Endothelial cell (in vitro differentiated cells): ENCODE data around the gene ITGB6. TPM values are rescaled to one million over a fixed set of nuclear protein-coding genes. Genes with fewer than 3 reads are reported as not detected.

ENCODE experiments used
- DNase-seq: peaks from one replicate; pipeline ENCODE4 v3.0.0; 2021; ENCODE audit warnings: low spot score
- H3K27ac Mint-ChIP-seq: one replicate; pipeline ENCODE4 v1.8.0; 2021; ENCODE audit warnings: mixed read lengths, inconsistent platforms; ENCODE audit not compliant: unreplicated experiment
- H3K27me3 Mint-ChIP-seq: one replicate; pipeline ENCODE4 v1.8.0; 2021; ENCODE audit warnings: mild to moderate bottlenecking, moderate library complexity, mixed read lengths, inconsistent platforms; ENCODE audit not compliant: unreplicated experiment
- H3K36me3 Mint-ChIP-seq: one replicate; pipeline ENCODE4 v1.8.0; 2021; ENCODE audit warnings: mild to moderate bottlenecking, low read depth, mixed read lengths, inconsistent platforms; ENCODE audit not compliant: unreplicated experiment
- H3K4me1 Mint-ChIP-seq: one replicate; pipeline ENCODE4 v1.8.0; 2021; ENCODE audit warnings: mild to moderate bottlenecking, mixed read lengths, inconsistent platforms; ENCODE audit not compliant: unreplicated experiment
- H3K4me3 Mint-ChIP-seq: one replicate; pipeline ENCODE4 v1.8.0; 2021; ENCODE audit warnings: mild to moderate bottlenecking, mixed read lengths, inconsistent platforms; ENCODE audit not compliant: unreplicated experiment
- H3K9me3 Mint-ChIP-seq: one replicate; pipeline ENCODE4 v1.8.0; 2021; ENCODE audit warnings: mixed read lengths, inconsistent platforms; ENCODE audit not compliant: unreplicated experiment
- total RNA-seq: library from RNA; stranded (reverse); fragmentation: NEBNext Ultra II Directional; extraction: Animal tissue kit (Norgen Biotek cat#: 25700); gene quantifications from one replicate; pipeline ENCODE4 v1.2.1, GENCODE V29; 2021; ENCODE audit not compliant: unreplicated experiment
- TF ChIP-seq, protein P1 (sequence below): fragments of 200-600 bp; sonication (generic); IDR thresholded peaks from one replicate; pipeline ENCODE4 v1.5.0; 2021; ENCODE audit warnings: antibody characterized with exemption; ENCODE audit not compliant: unreplicated experiment

ITGB6 gene
- total RNA-seq, 1 donor from 2014 or later, result not detected

DNA sequence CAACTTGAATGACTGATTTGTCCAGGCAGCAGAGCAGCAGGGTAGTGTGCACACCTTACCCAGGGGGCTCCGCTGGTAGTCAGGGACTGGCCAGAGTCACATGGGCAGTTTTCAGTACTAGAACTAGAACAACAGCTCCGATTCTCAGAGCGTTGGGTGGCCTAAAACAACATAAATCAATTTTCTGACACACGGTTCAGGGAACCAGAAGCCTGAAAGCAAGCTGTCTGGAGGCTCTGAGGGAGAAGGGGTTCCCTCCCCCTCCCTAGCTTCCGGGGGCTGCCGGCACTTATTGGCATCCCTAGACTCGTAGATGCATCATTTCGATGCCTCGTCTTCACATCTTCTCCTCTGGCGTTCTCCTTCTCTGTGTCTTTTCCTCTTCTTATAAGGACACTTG lies 13.4 kb upstream of the ITGB6 start:
- no peak for DNase-seq
- Mint-ChIP-seq H3K27ac (no peak overlapping the region), H3K9me3 (no peaks in the 10 kb centered on the region), H3K4me1 (no peaks in the 10 kb centered on the region), H3K4me3 (no peak overlapping the region), H3K27me3 (peaks cover 3% of the 10 kb centered on the region), H3K36me3 (peaks cover 3% of the 10 kb centered on the region)
- TF ChIP-seq, protein P1, sequence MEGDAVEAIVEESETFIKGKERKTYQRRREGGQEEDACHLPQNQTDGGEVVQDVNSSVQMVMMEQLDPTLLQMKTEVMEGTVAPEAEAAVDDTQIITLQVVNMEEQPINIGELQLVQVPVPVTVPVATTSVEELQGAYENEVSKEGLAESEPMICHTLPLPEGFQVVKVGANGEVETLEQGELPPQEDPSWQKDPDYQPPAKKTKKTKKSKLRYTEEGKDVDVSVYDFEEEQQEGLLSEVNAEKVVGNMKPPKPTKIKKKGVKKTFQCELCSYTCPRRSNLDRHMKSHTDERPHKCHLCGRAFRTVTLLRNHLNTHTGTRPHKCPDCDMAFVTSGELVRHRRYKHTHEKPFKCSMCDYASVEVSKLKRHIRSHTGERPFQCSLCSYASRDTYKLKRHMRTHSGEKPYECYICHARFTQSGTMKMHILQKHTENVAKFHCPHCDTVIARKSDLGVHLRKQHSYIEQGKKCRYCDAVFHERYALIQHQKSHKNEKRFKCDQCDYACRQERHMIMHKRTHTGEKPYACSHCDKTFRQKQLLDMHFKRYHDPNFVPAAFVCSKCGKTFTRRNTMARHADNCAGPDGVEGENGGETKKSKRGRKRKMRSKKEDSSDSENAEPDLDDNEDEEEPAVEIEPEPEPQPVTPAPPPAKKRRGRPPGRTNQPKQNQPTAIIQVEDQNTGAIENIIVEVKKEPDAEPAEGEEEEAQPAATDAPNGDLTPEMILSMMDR, result no peak

DNA sequence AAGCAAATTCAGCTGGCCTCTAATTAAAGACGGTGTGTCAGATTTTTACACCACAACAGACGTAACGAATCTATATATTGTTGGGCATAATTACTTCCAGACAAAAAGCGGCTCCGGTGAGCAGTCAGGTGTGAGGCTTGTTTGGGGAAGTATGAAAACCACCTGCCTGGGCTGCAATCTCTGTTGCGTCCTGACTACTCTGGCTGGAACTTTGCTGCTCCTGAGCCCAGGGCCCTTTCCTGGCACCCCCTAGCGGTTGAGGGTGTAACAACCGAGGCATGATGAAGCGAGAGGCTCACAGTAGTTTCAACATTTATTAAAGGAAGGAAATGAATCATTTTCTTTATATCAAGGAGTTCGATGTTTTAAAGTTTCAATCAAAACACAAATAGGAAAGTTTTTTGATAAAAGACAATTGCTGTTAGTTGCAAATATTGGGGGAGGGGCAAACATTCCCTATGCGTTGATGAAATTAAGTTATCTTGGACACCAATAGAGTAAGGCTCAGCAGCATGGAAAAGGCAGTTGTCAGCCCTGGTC lies 10.6 kb upstream of the ITGB6 start:
- H3K9me3 Mint-ChIP-seq, result no peaks in the 10 kb centered on the region
- no peaks in the 10 kb centered on the region for H3K4me1 Mint-ChIP-seq
- no peak overlapping the region for H3K4me3 Mint-ChIP-seq
- TF ChIP-seq, protein P1, result peak; percentile 84
- H3K27me3 Mint-ChIP-seq, result no peaks in the 10 kb centered on the region
- H3K27ac Mint-ChIP-seq, result no peak overlapping the region
- no peaks in the 10 kb centered on the region for H3K36me3 Mint-ChIP-seq
- DNase-seq, result peak; percentile 85

DNA sequence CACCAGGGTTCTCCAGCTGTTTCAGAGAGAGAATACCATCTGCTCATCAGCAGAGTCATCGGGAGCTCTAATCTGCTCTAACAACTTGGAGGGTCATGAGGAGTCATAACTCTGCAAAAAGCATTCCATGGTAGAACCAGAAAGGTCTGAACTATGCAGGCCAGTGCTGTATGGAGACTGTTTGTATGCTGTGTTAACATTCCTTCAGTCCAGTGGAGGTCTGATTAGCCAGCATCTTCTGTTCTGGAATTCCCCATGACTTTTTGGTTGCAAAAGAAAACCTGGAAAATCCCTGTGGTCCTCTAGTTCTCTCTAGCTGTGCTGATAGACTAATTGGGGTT lies 9.4 kb upstream of the ITGB6 start:
- H3K27me3 Mint-ChIP-seq, result no peaks in the 10 kb centered on the region
- no peaks in the 10 kb centered on the region for H3K4me1 Mint-ChIP-seq
- no peak overlapping the region for H3K4me3 Mint-ChIP-seq
- TF ChIP-seq, protein P1, result no peak
- no peaks in the 10 kb centered on the region for H3K36me3 Mint-ChIP-seq
- H3K27ac Mint-ChIP-seq, result no peak overlapping the region
- DNase-seq, result no peak
- H3K9me3 Mint-ChIP-seq, result no peaks in the 10 kb centered on the region

DNA sequence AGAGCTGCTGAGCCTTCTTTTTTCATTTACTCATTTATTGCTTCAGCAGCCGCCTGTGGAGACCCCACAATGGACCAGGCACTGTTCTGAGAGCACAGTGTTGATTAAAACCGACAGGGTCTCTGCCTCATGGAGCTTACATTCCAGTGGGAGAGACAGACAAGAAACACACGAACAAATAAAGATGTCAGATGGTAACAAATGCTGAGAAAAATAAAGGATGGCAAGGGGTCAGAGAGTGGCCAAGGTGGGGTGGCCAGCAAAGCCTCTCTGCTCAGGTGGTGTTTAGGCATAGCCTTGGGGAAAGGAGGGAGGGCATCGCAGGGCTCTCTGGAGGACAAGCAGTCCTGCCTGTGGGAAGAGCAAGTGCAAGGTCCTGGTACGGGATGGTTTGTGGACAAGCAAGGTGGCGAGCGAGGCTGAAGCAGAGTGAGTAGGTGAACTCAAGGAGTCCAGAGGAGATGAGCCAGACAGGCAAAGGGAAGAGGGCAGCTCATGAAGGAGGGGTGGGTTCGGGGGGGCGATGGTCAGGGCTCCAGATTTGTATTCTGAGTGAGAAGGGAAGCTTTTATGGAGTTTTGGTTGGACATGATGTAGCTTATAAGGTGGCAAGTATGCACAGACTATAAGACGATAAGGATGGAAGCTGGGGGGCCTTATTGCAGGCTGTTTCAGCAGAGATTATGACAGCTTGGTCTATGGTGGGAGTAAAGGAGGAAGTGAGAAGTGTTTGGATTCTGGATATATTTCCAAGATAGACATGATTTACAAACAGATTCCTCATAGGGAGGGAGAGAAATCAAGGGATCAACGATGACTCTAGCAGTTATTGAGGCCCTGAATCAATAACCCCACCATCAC lies 8.8 kb upstream of the ITGB6 start:
- Mint-ChIP-seq H3K36me3 (no peaks in the 10 kb centered on the region), H3K9me3 (no peaks in the 10 kb centered on the region), H3K27me3 (no peaks in the 10 kb centered on the region), H3K4me1 (no peaks in the 10 kb centered on the region), H3K4me3 (no peak overlapping the region), H3K27ac (no peak overlapping the region)
- no peak for DNase-seq
- TF ChIP-seq, protein P1, result no peak
